ENCODE results near the gene FNBP1. TPM values are rescaled to one million over a fixed set of nuclear protein-coding genes. Genes with fewer than 3 reads are reported as not detected.
"Not testable (repeated sequence)": the region's sequence is repeated elsewhere in the genome, so short reads cannot be mapped to it uniquely, and the experiment has no call there.

FNBP1 gene
- total RNA-seq, 2 experiments from 2014 or later, result 266 to 268 TPM

- peaks cover 16% of the 10 kb centered on the region for H3K9me3 Mint-ChIP-seq
- ChIA-PET CTCF (interaction anchor here (1.0 to 1.7 kb wide), 4 partner anchors 13 to 89 kb away, joined by 3 to 4 read pairs (median 4); no protein-coding TSS in a partner anchor), POLR2A (interaction anchor here (0.7 to 4.0 kb wide), 7 partner anchors 10 to 94 kb away, joined by 3 to 19 read pairs (median 3); no protein-coding TSS in a partner anchor)
- H3K27me3 Mint-ChIP-seq, result no peaks in the 10 kb centered on the region
- ATAC-seq (no peak), DNase-seq (no peak)
- peak overlapping the region; percentile 81 for H3K27ac Mint-ChIP-seq
- TF ChIP-seq CTCF (IDR thresholded peaks at IDR 0.05), result no peak
- intact Hi-C loops (cut with micrococcal nuclease), result loop anchor here (5.0 kb wide), 1 partner anchor 92 kb away; no protein-coding TSS in a partner anchor
- no peak overlapping the region for H3K4me3 Mint-ChIP-seq
- peaks cover 54% of the 10 kb centered on the region for H3K4me1 Mint-ChIP-seq (ENCODE audit: low read depth)
- H3K36me3 Mint-ChIP-seq (ENCODE audit: low read depth), result peaks cover 83% of the 10 kb centered on the region
Measured at GRCh38 chr9:129945314-129945713, 97.7 kb downstream of the FNBP1 start.

- peak overlapping the region; percentile 81 for H3K27ac Mint-ChIP-seq
- no peaks in the 10 kb centered on the region for H3K27me3 Mint-ChIP-seq
- TF ChIP-seq CTCF (IDR thresholded peaks at IDR 0.05), result peak; percentile 28
- intact Hi-C loops (cut with micrococcal nuclease), result loop anchor here (5.0 kb wide), 1 partner anchor 93 kb away; no protein-coding TSS in a partner anchor
- H3K4me3 Mint-ChIP-seq, result peak overlapping the region; percentile 19
- H3K9me3 Mint-ChIP-seq, result peaks cover 16% of the 10 kb centered on the region
- POLR2A ChIA-PET, result interaction anchor here (0.7 to 4.0 kb wide), 7 partner anchors 9 to 95 kb away, joined by 3 to 19 read pairs (median 3); no protein-coding TSS in a partner anchor
- H3K4me1 Mint-ChIP-seq (ENCODE audit: low read depth), result peaks cover 53% of the 10 kb centered on the region
- peak; percentile 88 for ATAC-seq
- peak; percentile 81 for DNase-seq
- CTCF ChIA-PET, result interaction anchor here (1.2 to 1.7 kb wide), 3 partner anchors 57 to 90 kb away, joined by 3 to 4 read pairs (median 4); no protein-coding TSS in a partner anchor
- H3K36me3 Mint-ChIP-seq (ENCODE audit: low read depth), result peaks cover 82% of the 10 kb centered on the region
Measured at GRCh38 chr9:129944506-129945116, 98.4 kb downstream of the FNBP1 start.

- TF ChIP-seq CTCF (IDR thresholded peaks at IDR 0.05), result no peak
- peaks cover 16% of the 10 kb centered on the region for H3K9me3 Mint-ChIP-seq
- H3K27me3 Mint-ChIP-seq, result no peaks in the 10 kb centered on the region
- H3K27ac Mint-ChIP-seq, result peak overlapping the region; percentile 86
- CTCF ChIA-PET, result interaction anchor here (1.0 kb wide), 1 partner anchor 18 kb away, joined by 3 read pairs; no protein-coding TSS in a partner anchor
- DNase-seq (no peak), ATAC-seq (no peak)
- intact Hi-C loops (cut with micrococcal nuclease), result no loop called here
- peaks cover 75% of the 10 kb centered on the region for H3K36me3 Mint-ChIP-seq (ENCODE audit: low read depth)
- peaks cover 58% of the 10 kb centered on the region for H3K4me1 Mint-ChIP-seq (ENCODE audit: low read depth)
- H3K4me3 Mint-ChIP-seq, result no peak overlapping the region
- POLR2A ChIA-PET, result interaction anchor here (0.7 to 0.9 kb wide), 3 partner anchors 13 to 92 kb away, joined by 3 to 4 read pairs (median 3); no protein-coding TSS in a partner anchor
Measured at GRCh38 chr9:129939431-129939830, 103.6 kb downstream of the FNBP1 start.

- Mint-ChIP-seq H3K27me3 (no peaks in the 10 kb centered on the region), H3K36me3 (ENCODE audit: low read depth) (peaks cover 73% of the 10 kb centered on the region), H3K27ac (peak overlapping the region; percentile 80), H3K9me3 (peaks cover 14% of the 10 kb centered on the region), H3K4me3 (no peak overlapping the region), H3K4me1 (ENCODE audit: low read depth) (peaks cover 63% of the 10 kb centered on the region)
- ChIA-PET POLR2A (interaction anchor here (0.6 to 1.6 kb wide), 7 partner anchors 19 to 1059 kb away, joined by 3 to 5 read pairs (median 4); no protein-coding TSS in a partner anchor), CTCF (interaction anchor here (1.3 kb wide), 1 partner anchor 19 kb away, joined by 3 read pairs; no protein-coding TSS in a partner anchor)
- no peak for ATAC-seq
- intact Hi-C loops (cut with micrococcal nuclease), result no loop called here
- no peak for DNase-seq
- TF ChIP-seq CTCF (IDR thresholded peaks at IDR 0.05), result no peak
Measured at GRCh38 chr9:129938291-129938979, 104.6 kb downstream of the FNBP1 start.

- H3K36me3 Mint-ChIP-seq (ENCODE audit: low read depth), result peaks cover 71% of the 10 kb centered on the region
- H3K4me3 Mint-ChIP-seq; DNase-seq; ATAC-seq; H3K27me3 Mint-ChIP-seq; intact Hi-C loops (cut with micrococcal nuclease): not testable (repeated sequence)
- H3K4me1 Mint-ChIP-seq (ENCODE audit: low read depth), result peaks cover 65% of the 10 kb centered on the region
- peaks cover 10% of the 10 kb centered on the region for H3K9me3 Mint-ChIP-seq
- CTCF ChIA-PET, result interaction anchor here (1.3 kb wide), 1 partner anchor 20 kb away, joined by 3 read pairs; no protein-coding TSS in a partner anchor
- POLR2A ChIA-PET, result interaction anchor here (0.6 to 1.6 kb wide), 7 partner anchors 19 to 1058 kb away, joined by 3 to 5 read pairs (median 4); no protein-coding TSS in a partner anchor
- H3K27ac Mint-ChIP-seq, result peak overlapping the region; percentile 80
Measured at GRCh38 chr9:129937879-129938278, 105.1 kb downstream of the FNBP1 start.
